Vagina (tissue), 2 donors: ENCODE data around the gene SLC39A11.

Source experiments
- POLR2A ChIP-seq, 2 donors: fragments of 450-650 bp; IDR thresholded peaks; one replicate each; pipeline ENCODE4 v1.6.1; 2017; ENCODE audit warnings: antibody characterized with exemption in 2 of 2, mild to moderate bottlenecking in 2 of 2, moderate library complexity in 2 of 2
- POLR2AphosphoS5 ChIP-seq, 2 donors: sonication (generic); formaldehyde crosslinking; IDR thresholded peaks; one replicate each; pipeline ENCODE4 v1.9.0; 2017; ENCODE audit warnings: antibody characterized with exemption in 2 of 2, mild to moderate bottlenecking in 2 of 2, low read depth in 1 of 2; ENCODE audit not compliant: insufficient read depth in 1 of 2
- TF ChIP-seq, protein P1 (sequence below), 3 experiments: fragments of 450-650 bp in 2 of 3; fragments of 200-600 bp in 1 of 3; sonication (generic) in 1 of 3; IDR thresholded peaks; one replicate each; pipeline ENCODE4 v1.5.1; 2017 to 2019; ENCODE audit warnings: antibody characterized with exemption in 3 of 3, mild to moderate bottlenecking in 2 of 3, moderate library complexity in 2 of 3

DNA sequence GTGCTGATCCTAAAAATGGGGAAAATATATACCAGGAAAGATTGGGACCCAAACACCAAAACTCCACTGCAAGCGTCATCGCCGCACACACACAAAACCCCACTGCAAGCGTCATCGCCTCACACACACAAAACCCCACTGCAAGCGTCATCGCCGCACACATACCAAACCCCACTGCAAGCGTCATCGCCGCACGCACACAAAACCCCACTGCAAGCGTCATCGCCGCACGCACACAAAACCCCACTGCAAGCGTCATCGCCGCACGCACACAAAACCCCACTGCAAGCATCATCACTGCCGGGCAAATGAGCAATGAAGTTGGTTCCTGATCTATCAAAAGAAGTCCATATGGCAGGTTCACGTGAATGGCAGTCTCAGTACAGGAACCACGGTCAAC, 144.4 kb downstream of the SLC39A11 start:
- TF ChIP-seq, protein P1, sequence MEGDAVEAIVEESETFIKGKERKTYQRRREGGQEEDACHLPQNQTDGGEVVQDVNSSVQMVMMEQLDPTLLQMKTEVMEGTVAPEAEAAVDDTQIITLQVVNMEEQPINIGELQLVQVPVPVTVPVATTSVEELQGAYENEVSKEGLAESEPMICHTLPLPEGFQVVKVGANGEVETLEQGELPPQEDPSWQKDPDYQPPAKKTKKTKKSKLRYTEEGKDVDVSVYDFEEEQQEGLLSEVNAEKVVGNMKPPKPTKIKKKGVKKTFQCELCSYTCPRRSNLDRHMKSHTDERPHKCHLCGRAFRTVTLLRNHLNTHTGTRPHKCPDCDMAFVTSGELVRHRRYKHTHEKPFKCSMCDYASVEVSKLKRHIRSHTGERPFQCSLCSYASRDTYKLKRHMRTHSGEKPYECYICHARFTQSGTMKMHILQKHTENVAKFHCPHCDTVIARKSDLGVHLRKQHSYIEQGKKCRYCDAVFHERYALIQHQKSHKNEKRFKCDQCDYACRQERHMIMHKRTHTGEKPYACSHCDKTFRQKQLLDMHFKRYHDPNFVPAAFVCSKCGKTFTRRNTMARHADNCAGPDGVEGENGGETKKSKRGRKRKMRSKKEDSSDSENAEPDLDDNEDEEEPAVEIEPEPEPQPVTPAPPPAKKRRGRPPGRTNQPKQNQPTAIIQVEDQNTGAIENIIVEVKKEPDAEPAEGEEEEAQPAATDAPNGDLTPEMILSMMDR (IDR thresholded peaks at IDR 0.05): no peak
- no peak for TF ChIP-seq POLR2AphosphoS5 (IDR thresholded peaks at IDR 0.05; ENCODE audit: insufficient read depth in 1 of 2, low read depth in 1 of 2)
- TF ChIP-seq POLR2A (IDR thresholded peaks at IDR 0.05): no peak
